GM12872 (cell line): ENCODE data around the gene TFF3.

Experiments used
- CTCF ChIP-seq: IDR thresholded peaks from 3 replicates; pipeline ENCODE4 v1.5.1; 2011; ENCODE audit warnings: low read depth, mild to moderate bottlenecking, low read length, moderate library complexity; ENCODE audit not compliant: insufficient read depth

The TFF3 gene

GRCh38 chr21:42307106-42307505, 8.1 kb downstream of the TFF3 start:
- no peak for TF ChIP-seq CTCF

- no peak for TF ChIP-seq CTCF
Observed at GRCh38 chr21:42306366-42307035, 8.7 kb downstream of the TFF3 start.

GRCh38 chr21:42305707-42306147, 9.5 kb downstream of the TFF3 start:
- TF ChIP-seq CTCF: no peak

- no peak for TF ChIP-seq CTCF
Observed at GRCh38 chr21:42304556-42305454, 10.4 kb downstream of the TFF3 start.

GRCh38 chr21:42303443-42303842, 11.8 kb downstream of the TFF3 start:
- no peak for TF ChIP-seq CTCF

- TF ChIP-seq CTCF: no peak
Observed at GRCh38 chr21:42302794-42303193, 12.4 kb downstream of the TFF3 start.

GRCh38 chr21:42302076-42302650, 13.0 kb downstream of the TFF3 start:
- no peak for TF ChIP-seq CTCF
